Nephron progenitor cell (in vitro differentiated cells): ENCODE measurements around the gene INKA2.

ENCODE experiments used
- DNase-seq: peaks from one replicate; pipeline ENCODE4 v3.0.0; 2021
- H3K27ac Mint-ChIP-seq: 2 replicates; pipeline ENCODE4 v1.8.0; 2021; ENCODE audit warnings: mild to moderate bottlenecking, moderate library complexity, mixed read lengths
- H3K27me3 Mint-ChIP-seq: 2 replicates; pipeline ENCODE4 v1.8.0; 2021; ENCODE audit warnings: mild to moderate bottlenecking, low read depth, mixed read lengths; ENCODE audit not compliant: poor library complexity
- H3K36me3 Mint-ChIP-seq: 2 replicates; pipeline ENCODE4 v1.8.0; 2021; ENCODE audit warnings: low read depth, mixed read lengths
- H3K4me1 Mint-ChIP-seq: 2 replicates; pipeline ENCODE4 v1.8.0; 2021; ENCODE audit warnings: mixed read lengths
- H3K4me3 Mint-ChIP-seq: 2 replicates; pipeline ENCODE4 v1.8.0; 2021; ENCODE audit warnings: mild to moderate bottlenecking, moderate library complexity, mixed read lengths
- H3K9me3 Mint-ChIP-seq: 2 replicates; pipeline ENCODE4 v1.8.0; 2021; ENCODE audit warnings: mild to moderate bottlenecking, moderate library complexity, mixed read lengths
- TF ChIP-seq, protein P1 (sequence below): fragments of 200-600 bp; sonication (generic); IDR thresholded peaks from 2 replicates; pipeline ENCODE4 v1.5.0; 2021; ENCODE audit warnings: antibody characterized with exemption

Gene INKA2

DNA sequence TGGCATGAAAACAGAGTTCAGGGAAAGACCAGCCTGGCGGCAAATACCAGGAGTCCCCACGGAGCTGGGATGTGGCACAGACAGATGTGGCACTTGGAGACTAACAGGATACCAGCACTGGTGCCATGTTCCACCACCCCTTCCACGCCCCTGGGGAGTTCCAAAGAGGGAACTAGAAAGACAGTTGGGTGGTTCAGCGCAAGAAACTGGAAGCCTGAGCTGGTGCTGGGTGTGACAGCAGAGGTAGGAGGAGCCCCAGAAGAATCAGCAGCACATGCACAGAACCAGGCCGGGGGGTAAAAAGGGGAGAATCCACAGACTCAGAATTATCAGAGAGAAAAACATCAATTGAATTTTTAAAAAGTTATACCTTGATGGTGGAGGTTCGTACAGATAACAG lies 38.9 kb upstream of the INKA2 start:
- TF ChIP-seq, protein P1, sequence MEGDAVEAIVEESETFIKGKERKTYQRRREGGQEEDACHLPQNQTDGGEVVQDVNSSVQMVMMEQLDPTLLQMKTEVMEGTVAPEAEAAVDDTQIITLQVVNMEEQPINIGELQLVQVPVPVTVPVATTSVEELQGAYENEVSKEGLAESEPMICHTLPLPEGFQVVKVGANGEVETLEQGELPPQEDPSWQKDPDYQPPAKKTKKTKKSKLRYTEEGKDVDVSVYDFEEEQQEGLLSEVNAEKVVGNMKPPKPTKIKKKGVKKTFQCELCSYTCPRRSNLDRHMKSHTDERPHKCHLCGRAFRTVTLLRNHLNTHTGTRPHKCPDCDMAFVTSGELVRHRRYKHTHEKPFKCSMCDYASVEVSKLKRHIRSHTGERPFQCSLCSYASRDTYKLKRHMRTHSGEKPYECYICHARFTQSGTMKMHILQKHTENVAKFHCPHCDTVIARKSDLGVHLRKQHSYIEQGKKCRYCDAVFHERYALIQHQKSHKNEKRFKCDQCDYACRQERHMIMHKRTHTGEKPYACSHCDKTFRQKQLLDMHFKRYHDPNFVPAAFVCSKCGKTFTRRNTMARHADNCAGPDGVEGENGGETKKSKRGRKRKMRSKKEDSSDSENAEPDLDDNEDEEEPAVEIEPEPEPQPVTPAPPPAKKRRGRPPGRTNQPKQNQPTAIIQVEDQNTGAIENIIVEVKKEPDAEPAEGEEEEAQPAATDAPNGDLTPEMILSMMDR: no peak
- Mint-ChIP-seq H3K36me3 (no peaks in the 10 kb centered on the region), H3K27ac (no peak overlapping the region), H3K4me3 (no peak overlapping the region), H3K9me3 (no peaks in the 10 kb centered on the region), H3K4me1 (no peaks in the 10 kb centered on the region), H3K27me3 (peaks cover 15% of the 10 kb centered on the region)
- no peak for DNase-seq

GRCh38 chr1:111777301-111777700 lies 38.1 kb upstream of the INKA2 start:
- H3K9me3 Mint-ChIP-seq: no peaks in the 10 kb centered on the region
- no peaks in the 10 kb centered on the region for H3K36me3 Mint-ChIP-seq
- H3K4me3 Mint-ChIP-seq: no peak overlapping the region
- H3K27ac Mint-ChIP-seq: no peak overlapping the region
- TF ChIP-seq, protein P1: no peak
- H3K27me3 Mint-ChIP-seq: peaks cover 21% of the 10 kb centered on the region
- H3K4me1 Mint-ChIP-seq: no peaks in the 10 kb centered on the region
- no peak for DNase-seq

- Mint-ChIP-seq H3K36me3 (no peaks in the 10 kb centered on the region), H3K9me3 (no peaks in the 10 kb centered on the region), H3K27me3 (peaks cover 21% of the 10 kb centered on the region), H3K27ac (no peak overlapping the region), H3K4me1 (no peaks in the 10 kb centered on the region), H3K4me3 (no peak overlapping the region)
- DNase-seq: no peak
- TF ChIP-seq, protein P1: no peak
Observed at GRCh38 chr1:111776861-111777260, 37.7 kb upstream of the INKA2 start.

GRCh38 chr1:111776391-111776790 lies 37.2 kb upstream of the INKA2 start:
- no peak for DNase-seq
- Mint-ChIP-seq H3K36me3 (no peaks in the 10 kb centered on the region), H3K27ac (no peak overlapping the region), H3K4me1 (no peaks in the 10 kb centered on the region), H3K9me3 (no peaks in the 10 kb centered on the region), H3K4me3 (no peak overlapping the region), H3K27me3 (peaks cover 18% of the 10 kb centered on the region)
- TF ChIP-seq, protein P1: no peak

DNA sequence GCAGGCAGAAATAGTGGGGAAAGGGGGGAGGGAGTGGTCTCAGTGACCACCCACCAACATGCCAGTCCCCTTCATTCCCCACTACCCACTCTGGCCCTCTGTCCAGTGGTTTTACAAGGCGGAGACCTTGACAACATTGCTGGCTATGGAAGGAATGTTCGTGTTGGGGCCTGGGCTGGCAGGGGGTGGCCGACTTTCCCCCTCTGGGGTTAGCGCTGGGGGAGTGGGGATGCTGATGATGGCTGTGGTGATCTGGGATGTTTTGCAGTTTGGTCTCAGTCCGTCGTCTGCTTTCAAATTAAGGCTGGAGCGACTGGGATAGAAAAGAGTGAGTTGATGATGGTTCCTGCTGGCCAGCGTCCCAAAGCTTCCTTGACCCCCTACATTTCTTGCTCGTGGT lies 36.8 kb upstream of the INKA2 start:
- TF ChIP-seq, protein P1: no peak
- no peaks in the 10 kb centered on the region for H3K36me3 Mint-ChIP-seq
- DNase-seq: no peak
- no peak overlapping the region for H3K27ac Mint-ChIP-seq
- no peak overlapping the region for H3K4me3 Mint-ChIP-seq
- no peaks in the 10 kb centered on the region for H3K4me1 Mint-ChIP-seq
- H3K9me3 Mint-ChIP-seq: no peaks in the 10 kb centered on the region
- peaks cover 17% of the 10 kb centered on the region for H3K27me3 Mint-ChIP-seq

- Mint-ChIP-seq H3K27me3 (peaks cover 8% of the 10 kb centered on the region), H3K4me3 (no peak overlapping the region), H3K27ac (no peak overlapping the region), H3K4me1 (no peaks in the 10 kb centered on the region), H3K36me3 (peaks cover 12% of the 10 kb centered on the region), H3K9me3 (no peaks in the 10 kb centered on the region)
- DNase-seq: no peak
- TF ChIP-seq, protein P1: no peak
Observed at GRCh38 chr1:111770916-111771315, 31.7 kb upstream of the INKA2 start.
